ENCODE measurements around the gene HNRNPK. TPM values are rescaled to one million over a fixed set of nuclear protein-coding genes. Genes with fewer than 3 reads are reported as not detected.

Gene HNRNPK
- total and polyA plus RNA-seq, 5 donors from 2014 or later = 617 to 1,033 (median 946) TPM

- H3K27ac Mint-ChIP-seq = peak overlapping the region in 1 of 3 donors; percentile 75
- peaks cover 27% of the 10 kb centered on the region for H3K36me3 Mint-ChIP-seq
Observed at GRCh38 chr9:83940590-83941303, 39.3 kb downstream of the HNRNPK start.

GRCh38 chr9:83937861-83938455, 42.1 kb downstream of the HNRNPK start:
- Mint-ChIP-seq H3K36me3 (peaks cover 27% of the 10 kb centered on the region), H3K27ac (no peak overlapping the region), H3K27me3 (no peaks in the 10 kb centered on the region), H3K4me3 (no peak overlapping the region), H3K9me3 (no peaks in the 10 kb centered on the region), H3K4me1 (peaks cover 0 to 5% (median 2%) of the 10 kb centered on the region in 4 donors)
- Histone ChIP-seq H3K27me3 (ENCODE audit: control insufficient read depth, insufficient read depth, low read length) (no peaks in the 10 kb centered on the region), H3K27ac (ENCODE audit: insufficient read depth, low read length, poor library complexity, severe bottlenecking) (no peak overlapping the region), H3K9me3 (ENCODE audit: control insufficient read depth in 2 of 2, low read length in 2 of 2) (no peaks in the 10 kb centered on the region), H3K4me3 (ENCODE audit: low read depth, low read length) (no peak overlapping the region), H3K36me3 (ENCODE audit: control insufficient read depth, insufficient read depth, low read length) (peaks cover 16% of the 10 kb centered on the region), H3K4me1 (ENCODE audit: control insufficient read depth, insufficient read depth, low read length, poor library complexity, severe bottlenecking) (no peaks in the 10 kb centered on the region)
- peak; percentile 11 to 78 (median 71) for DNase-seq
- peak in 1 of 2 donors; percentile 56 for ATAC-seq (ENCODE audit: low read depth in 2 of 2)

More at GRCh38 chr9:83940590-83941303, 39.3 kb downstream of the HNRNPK start:
- H3K4me1 Mint-ChIP-seq = peaks cover 0 to 5% (median 2%) of the 10 kb centered on the region in 4 donors
- Histone ChIP-seq H3K36me3 (ENCODE audit: control insufficient read depth, insufficient read depth, low read length) (peaks cover 16% of the 10 kb centered on the region), H3K27me3 (ENCODE audit: control insufficient read depth, insufficient read depth, low read length) (no peaks in the 10 kb centered on the region), H3K4me3 (ENCODE audit: low read depth, low read length) (no peak overlapping the region), H3K9me3 (ENCODE audit: control insufficient read depth in 2 of 2, low read length in 2 of 2) (no peaks in the 10 kb centered on the region), H3K4me1 (ENCODE audit: control insufficient read depth, insufficient read depth, low read length, poor library complexity, severe bottlenecking) (no peaks in the 10 kb centered on the region), H3K27ac (ENCODE audit: insufficient read depth, low read length, poor library complexity, severe bottlenecking) (no peak overlapping the region)
- no peak for ATAC-seq (ENCODE audit: low read depth in 2 of 2)
- no peak overlapping the region for H3K4me3 Mint-ChIP-seq
- H3K27me3 Mint-ChIP-seq = no peaks in the 10 kb centered on the region
- no peaks in the 10 kb centered on the region for H3K9me3 Mint-ChIP-seq
- no peak for DNase-seq

- DNase-seq = no peak
- H3K4me3 Mint-ChIP-seq = no peak overlapping the region
- H3K27ac Mint-ChIP-seq = peak overlapping the region in 1 of 3 donors; percentile 23
- H3K4me1 ChIP-seq (ENCODE audit: control insufficient read depth, insufficient read depth, low read length, poor library complexity, severe bottlenecking) = no peaks in the 10 kb centered on the region
- H3K36me3 Mint-ChIP-seq = peaks cover 17% of the 10 kb centered on the region
- no peak for ATAC-seq (ENCODE audit: low read depth in 2 of 2)
- H3K4me1 Mint-ChIP-seq = peaks cover 0 to 7% (median 6%) of the 10 kb centered on the region in 4 donors
- H3K9me3 Mint-ChIP-seq = no peaks in the 10 kb centered on the region
- no peak overlapping the region for H3K27ac ChIP-seq (ENCODE audit: insufficient read depth, low read length, poor library complexity, severe bottlenecking)
- no peaks in the 10 kb centered on the region for H3K27me3 Mint-ChIP-seq
- H3K9me3 ChIP-seq (ENCODE audit: control insufficient read depth in 2 of 2, low read length in 2 of 2) = no peaks in the 10 kb centered on the region
- no peak overlapping the region for H3K4me3 ChIP-seq (ENCODE audit: low read depth, low read length)
- peaks cover 9% of the 10 kb centered on the region for H3K36me3 ChIP-seq (ENCODE audit: control insufficient read depth, insufficient read depth, low read length)
- no peaks in the 10 kb centered on the region for H3K27me3 ChIP-seq (ENCODE audit: control insufficient read depth, insufficient read depth, low read length)
Observed at GRCh38 chr9:83936523-83936922, 43.5 kb downstream of the HNRNPK start.

- DNase-seq = no peak
- H3K36me3 ChIP-seq (ENCODE audit: control insufficient read depth, insufficient read depth, low read length) = peaks cover 9% of the 10 kb centered on the region
Observed at GRCh38 chr9:83935276-83935935, 44.6 kb downstream of the HNRNPK start.

GRCh38 chr9:83934569-83935275, 45.3 kb downstream of the HNRNPK start:
- no peaks in the 10 kb centered on the region for H3K9me3 ChIP-seq (ENCODE audit: control insufficient read depth in 2 of 2, low read length in 2 of 2)
- Mint-ChIP-seq H3K9me3 (no peaks in the 10 kb centered on the region), H3K4me1 (peaks cover 0 to 9% (median 5%) of the 10 kb centered on the region in 4 donors), H3K27ac (no peak overlapping the region), H3K36me3 (peaks cover 9% of the 10 kb centered on the region), H3K27me3 (no peaks in the 10 kb centered on the region), H3K4me3 (no peak overlapping the region)
- no peaks in the 10 kb centered on the region for H3K27me3 ChIP-seq (ENCODE audit: control insufficient read depth, insufficient read depth, low read length)
- peaks cover 9% of the 10 kb centered on the region for H3K36me3 ChIP-seq (ENCODE audit: control insufficient read depth, insufficient read depth, low read length)
- no peak overlapping the region for H3K27ac ChIP-seq (ENCODE audit: insufficient read depth, low read length, poor library complexity, severe bottlenecking)
- ATAC-seq (ENCODE audit: low read depth in 2 of 2) (no peak), DNase-seq (no peak)
- no peaks in the 10 kb centered on the region for H3K4me1 ChIP-seq (ENCODE audit: control insufficient read depth, insufficient read depth, low read length, poor library complexity, severe bottlenecking)
- no peak overlapping the region for H3K4me3 ChIP-seq (ENCODE audit: low read depth, low read length)

More at GRCh38 chr9:83935276-83935935, 44.6 kb downstream of the HNRNPK start:
- no peak for ATAC-seq (ENCODE audit: low read depth in 2 of 2)
- Mint-ChIP-seq H3K9me3 (no peaks in the 10 kb centered on the region), H3K4me3 (no peak overlapping the region), H3K27me3 (no peaks in the 10 kb centered on the region), H3K36me3 (peaks cover 9% of the 10 kb centered on the region), H3K4me1 (peaks cover 0 to 9% (median 5%) of the 10 kb centered on the region in 4 donors), H3K27ac (no peak overlapping the region)
- H3K4me1 ChIP-seq (ENCODE audit: control insufficient read depth, insufficient read depth, low read length, poor library complexity, severe bottlenecking) = no peaks in the 10 kb centered on the region
- H3K9me3 ChIP-seq (ENCODE audit: control insufficient read depth in 2 of 2, low read length in 2 of 2) = no peaks in the 10 kb centered on the region
- no peak overlapping the region for H3K4me3 ChIP-seq (ENCODE audit: low read depth, low read length)
- H3K27ac ChIP-seq (ENCODE audit: insufficient read depth, low read length, poor library complexity, severe bottlenecking) = no peak overlapping the region
- no peaks in the 10 kb centered on the region for H3K27me3 ChIP-seq (ENCODE audit: control insufficient read depth, insufficient read depth, low read length)

- Mint-ChIP-seq H3K9me3 (no peaks in the 10 kb centered on the region), H3K27me3 (no peaks in the 10 kb centered on the region), H3K36me3 (peaks cover 3% of the 10 kb centered on the region), H3K4me3 (no peak overlapping the region), H3K27ac (no peak overlapping the region), H3K4me1 (peaks cover 0 to 9% (median 5%) of the 10 kb centered on the region in 4 donors)
- ATAC-seq (ENCODE audit: low read depth in 2 of 2) (no peak), DNase-seq (no peak)
- Histone ChIP-seq H3K9me3 (ENCODE audit: control insufficient read depth in 2 of 2, low read length in 2 of 2) (no peaks in the 10 kb centered on the region), H3K27me3 (ENCODE audit: control insufficient read depth, insufficient read depth, low read length) (no peaks in the 10 kb centered on the region), H3K4me1 (ENCODE audit: control insufficient read depth, insufficient read depth, low read length, poor library complexity, severe bottlenecking) (no peaks in the 10 kb centered on the region), H3K4me3 (ENCODE audit: low read depth, low read length) (no peak overlapping the region), H3K27ac (ENCODE audit: insufficient read depth, low read length, poor library complexity, severe bottlenecking) (no peak overlapping the region), H3K36me3 (ENCODE audit: control insufficient read depth, insufficient read depth, low read length) (peaks cover 3% of the 10 kb centered on the region)
Observed at GRCh38 chr9:83933790-83934189, 46.2 kb downstream of the HNRNPK start.

GRCh38 chr9:83932851-83933250, 47.2 kb downstream of the HNRNPK start:
- H3K9me3 Mint-ChIP-seq = no peaks in the 10 kb centered on the region
- ATAC-seq (ENCODE audit: low read depth in 2 of 2) (no peak), DNase-seq (no peak)
- H3K4me1 Mint-ChIP-seq = peaks cover 0 to 9% (median 3%) of the 10 kb centered on the region in 4 donors
- Histone ChIP-seq H3K27me3 (ENCODE audit: control insufficient read depth, insufficient read depth, low read length) (no peaks in the 10 kb centered on the region), H3K36me3 (ENCODE audit: control insufficient read depth, insufficient read depth, low read length) (no peaks in the 10 kb centered on the region), H3K9me3 (ENCODE audit: control insufficient read depth in 2 of 2, low read length in 2 of 2) (no peaks in the 10 kb centered on the region), H3K4me1 (ENCODE audit: control insufficient read depth, insufficient read depth, low read length, poor library complexity, severe bottlenecking) (no peaks in the 10 kb centered on the region), H3K4me3 (ENCODE audit: low read depth, low read length) (no peak overlapping the region), H3K27ac (ENCODE audit: insufficient read depth, low read length, poor library complexity, severe bottlenecking) (no peak overlapping the region)
- H3K36me3 Mint-ChIP-seq = peaks cover under 1% of the 10 kb centered on the region
- H3K4me3 Mint-ChIP-seq = no peak overlapping the region
- no peaks in the 10 kb centered on the region for H3K27me3 Mint-ChIP-seq
- no peak overlapping the region for H3K27ac Mint-ChIP-seq

Data from CD4-positive, CD25-positive, alpha-beta regulatory T cell (primary cell).